GM12872 (cell line): ENCODE measurements around the gene EDRF1.

Experiments used
- TF ChIP-seq, protein P1 (sequence below): IDR thresholded peaks from 3 replicates; pipeline ENCODE4 v1.5.1; 2011; ENCODE audit warnings: low read depth, mild to moderate bottlenecking, low read length, moderate library complexity; ENCODE audit not compliant: insufficient read depth

The EDRF1 gene

DNA sequence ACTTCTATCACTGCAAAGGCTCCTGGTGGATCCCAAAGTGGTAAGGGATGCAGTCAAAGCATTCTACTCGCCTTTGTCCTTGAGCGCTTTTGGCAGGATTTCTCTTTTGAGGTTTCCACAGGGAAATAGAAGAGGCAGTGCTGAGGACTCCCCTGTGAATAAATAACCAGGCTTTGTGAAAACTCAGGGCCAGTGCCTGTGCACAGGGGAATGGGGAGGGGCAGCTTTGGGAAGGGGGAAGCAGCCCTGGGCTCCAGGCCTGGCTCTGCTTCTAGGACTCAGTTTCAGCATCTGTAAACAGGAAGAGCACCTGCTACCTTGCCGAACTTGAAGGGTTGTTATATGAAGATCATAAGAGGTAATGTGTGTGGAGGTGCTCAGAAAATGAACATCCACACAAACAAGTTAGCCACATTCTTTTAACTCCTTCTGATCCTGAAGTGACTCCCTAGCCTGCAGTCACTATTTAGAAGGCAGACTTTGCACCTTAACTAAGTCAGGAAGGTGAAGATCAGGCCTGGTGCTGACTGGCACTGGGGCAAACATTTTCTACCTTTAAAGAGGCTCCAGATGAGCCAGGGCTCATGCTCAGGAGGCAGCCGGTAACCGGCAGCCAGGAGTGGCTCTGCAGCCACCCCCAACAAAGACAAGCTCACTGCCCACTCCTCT, 78.6 kb downstream of the EDRF1 start:
- TF ChIP-seq, protein P1, sequence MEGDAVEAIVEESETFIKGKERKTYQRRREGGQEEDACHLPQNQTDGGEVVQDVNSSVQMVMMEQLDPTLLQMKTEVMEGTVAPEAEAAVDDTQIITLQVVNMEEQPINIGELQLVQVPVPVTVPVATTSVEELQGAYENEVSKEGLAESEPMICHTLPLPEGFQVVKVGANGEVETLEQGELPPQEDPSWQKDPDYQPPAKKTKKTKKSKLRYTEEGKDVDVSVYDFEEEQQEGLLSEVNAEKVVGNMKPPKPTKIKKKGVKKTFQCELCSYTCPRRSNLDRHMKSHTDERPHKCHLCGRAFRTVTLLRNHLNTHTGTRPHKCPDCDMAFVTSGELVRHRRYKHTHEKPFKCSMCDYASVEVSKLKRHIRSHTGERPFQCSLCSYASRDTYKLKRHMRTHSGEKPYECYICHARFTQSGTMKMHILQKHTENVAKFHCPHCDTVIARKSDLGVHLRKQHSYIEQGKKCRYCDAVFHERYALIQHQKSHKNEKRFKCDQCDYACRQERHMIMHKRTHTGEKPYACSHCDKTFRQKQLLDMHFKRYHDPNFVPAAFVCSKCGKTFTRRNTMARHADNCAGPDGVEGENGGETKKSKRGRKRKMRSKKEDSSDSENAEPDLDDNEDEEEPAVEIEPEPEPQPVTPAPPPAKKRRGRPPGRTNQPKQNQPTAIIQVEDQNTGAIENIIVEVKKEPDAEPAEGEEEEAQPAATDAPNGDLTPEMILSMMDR: no peak

DNA sequence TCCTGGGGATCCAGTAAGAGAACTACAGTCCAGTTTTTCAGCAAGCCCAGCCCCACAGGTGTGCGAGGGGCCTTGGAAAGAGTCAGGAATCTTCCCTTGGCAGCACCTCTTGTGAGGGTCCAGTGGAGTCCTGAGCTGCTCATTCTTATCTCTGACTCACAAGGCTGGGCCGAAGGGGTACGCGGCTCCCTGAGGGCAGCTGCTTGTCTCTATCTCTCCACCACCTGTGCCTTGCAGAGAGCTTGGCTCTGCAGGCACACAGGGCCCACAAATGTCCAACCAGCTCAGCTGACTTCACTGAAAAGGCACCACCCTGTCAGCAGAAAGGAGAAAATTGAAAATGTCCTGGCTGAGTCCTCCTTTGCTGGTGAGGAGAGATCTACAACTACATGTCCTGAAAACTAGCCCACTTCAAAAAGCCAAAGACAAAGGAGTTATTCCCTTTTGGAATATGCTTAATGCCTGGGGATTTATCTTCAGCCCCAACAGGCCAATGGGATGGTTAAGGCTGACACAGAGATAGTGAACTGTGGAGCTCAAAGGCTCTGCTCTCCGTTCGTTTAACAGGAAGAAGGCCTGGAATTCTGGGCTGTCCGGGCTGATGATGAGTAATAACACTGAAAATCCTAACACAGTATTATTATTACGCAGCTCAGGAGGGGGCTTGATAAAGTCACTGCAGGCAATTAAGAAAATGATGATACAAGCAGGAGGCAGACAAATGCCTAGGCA, 80.1 kb downstream of the EDRF1 start:
- TF ChIP-seq, protein P1: no peak

DNA sequence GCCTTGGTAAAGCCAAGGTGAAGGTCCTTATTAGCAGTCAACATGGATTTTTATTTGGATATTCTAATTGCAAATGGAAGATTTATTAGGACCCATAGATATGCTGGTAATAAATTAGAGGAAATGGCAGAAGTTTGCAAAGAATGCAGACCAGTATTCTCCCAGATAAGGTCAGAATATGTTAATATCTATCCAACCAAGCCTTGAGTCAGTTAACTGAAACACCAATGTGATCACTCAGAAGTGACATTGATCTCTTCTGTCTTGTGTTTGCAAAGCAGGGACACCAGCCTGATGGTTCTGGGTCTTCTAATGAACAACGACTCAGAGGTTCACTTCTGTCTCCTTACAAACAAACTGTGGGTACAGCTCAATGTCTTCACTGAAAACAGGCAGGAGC, 82.1 kb downstream of the EDRF1 start:
- TF ChIP-seq, protein P1: no peak

DNA sequence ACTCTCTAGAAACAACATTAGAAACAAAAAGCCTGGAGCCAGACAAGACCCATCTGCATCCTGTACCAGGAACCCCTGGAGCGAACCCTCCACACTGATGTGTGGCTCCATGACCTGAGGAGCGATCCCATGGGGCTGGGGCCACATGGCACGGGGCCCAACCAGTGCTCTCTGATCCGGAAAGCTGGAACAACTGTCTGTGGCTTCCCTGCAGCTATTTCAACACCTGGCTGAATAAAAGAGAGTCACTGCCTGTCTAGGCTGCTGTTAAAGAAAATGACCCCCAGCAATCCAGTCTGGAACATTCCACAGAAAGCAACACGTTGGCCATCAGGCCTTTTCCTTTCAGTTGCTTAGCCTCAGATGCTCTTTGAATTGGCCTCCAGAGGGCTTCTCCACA, 82.6 kb downstream of the EDRF1 start:
- TF ChIP-seq, protein P1: no peak

DNA sequence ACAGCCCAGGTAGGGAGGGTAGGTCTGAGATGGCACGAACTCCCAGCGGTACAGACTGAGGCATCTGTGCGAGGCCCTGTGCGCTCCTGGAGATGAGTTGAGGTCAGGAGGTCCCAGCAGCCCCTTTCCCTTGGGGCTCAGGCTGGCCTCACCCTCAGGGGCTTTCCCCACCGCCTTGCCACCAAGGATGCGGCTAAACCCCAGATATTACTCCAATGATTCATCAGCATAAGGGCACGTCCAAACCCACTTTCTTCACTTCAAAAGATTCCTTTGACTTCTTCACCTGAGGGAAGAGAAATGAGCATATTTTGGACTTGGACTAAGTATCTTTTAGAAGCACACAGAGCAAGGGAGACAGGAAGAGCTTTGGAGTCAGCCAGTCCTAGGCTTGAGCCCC, 83.2 kb downstream of the EDRF1 start:
- TF ChIP-seq, protein P1: no peak

DNA sequence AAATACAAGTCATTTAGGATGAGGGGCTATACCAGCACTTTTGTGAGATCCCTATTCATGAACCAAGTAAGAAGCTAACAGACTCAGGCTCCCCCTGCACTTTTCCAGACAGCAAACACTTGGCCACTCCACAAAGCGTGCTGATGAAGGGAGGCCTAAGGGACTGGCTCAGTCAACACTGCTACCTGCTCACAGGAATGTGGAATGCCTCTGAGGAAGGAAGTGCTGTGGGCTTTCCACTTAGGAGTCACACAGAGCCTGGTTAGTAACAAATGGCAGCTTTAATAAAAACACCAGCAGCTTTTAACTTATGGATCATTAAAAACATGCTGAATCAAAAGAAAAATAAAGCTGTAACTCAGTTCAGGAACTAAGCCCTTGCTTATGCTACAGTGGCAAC, 88.5 kb downstream of the EDRF1 start:
- TF ChIP-seq, protein P1: no peak

DNA sequence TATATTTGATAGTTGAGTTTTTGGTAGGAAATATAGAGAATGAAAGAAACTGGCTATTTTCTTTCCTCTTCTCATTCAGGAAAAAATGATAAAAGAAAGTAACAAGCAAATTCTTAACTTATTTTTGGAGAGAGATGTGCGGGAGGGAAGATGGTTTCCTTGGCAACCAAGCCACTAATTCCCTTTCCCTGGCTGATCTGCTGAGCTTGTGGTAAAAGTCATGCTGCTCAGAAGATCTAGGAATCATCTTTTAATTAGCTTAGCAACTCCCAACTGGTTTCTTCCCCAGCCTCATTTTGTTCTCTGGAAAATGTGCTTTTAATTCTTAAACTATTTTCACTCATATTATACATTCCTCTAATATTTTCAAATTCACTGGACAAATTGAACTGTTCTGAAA, 91.7 kb downstream of the EDRF1 start:
- TF ChIP-seq, protein P1: no peak
